HK-2 (cell line): ENCODE results near the gene MFRP.
A peak's percentile ranks its signal among the peaks of the same experiment; 100 is the strongest.

Experiments used
- DNase-seq: peaks from one replicate; pipeline ENCODE4 v3.0.0-alpha.2; 2018; ENCODE audit not compliant: unreplicated experiment

The MFRP gene

DNA sequence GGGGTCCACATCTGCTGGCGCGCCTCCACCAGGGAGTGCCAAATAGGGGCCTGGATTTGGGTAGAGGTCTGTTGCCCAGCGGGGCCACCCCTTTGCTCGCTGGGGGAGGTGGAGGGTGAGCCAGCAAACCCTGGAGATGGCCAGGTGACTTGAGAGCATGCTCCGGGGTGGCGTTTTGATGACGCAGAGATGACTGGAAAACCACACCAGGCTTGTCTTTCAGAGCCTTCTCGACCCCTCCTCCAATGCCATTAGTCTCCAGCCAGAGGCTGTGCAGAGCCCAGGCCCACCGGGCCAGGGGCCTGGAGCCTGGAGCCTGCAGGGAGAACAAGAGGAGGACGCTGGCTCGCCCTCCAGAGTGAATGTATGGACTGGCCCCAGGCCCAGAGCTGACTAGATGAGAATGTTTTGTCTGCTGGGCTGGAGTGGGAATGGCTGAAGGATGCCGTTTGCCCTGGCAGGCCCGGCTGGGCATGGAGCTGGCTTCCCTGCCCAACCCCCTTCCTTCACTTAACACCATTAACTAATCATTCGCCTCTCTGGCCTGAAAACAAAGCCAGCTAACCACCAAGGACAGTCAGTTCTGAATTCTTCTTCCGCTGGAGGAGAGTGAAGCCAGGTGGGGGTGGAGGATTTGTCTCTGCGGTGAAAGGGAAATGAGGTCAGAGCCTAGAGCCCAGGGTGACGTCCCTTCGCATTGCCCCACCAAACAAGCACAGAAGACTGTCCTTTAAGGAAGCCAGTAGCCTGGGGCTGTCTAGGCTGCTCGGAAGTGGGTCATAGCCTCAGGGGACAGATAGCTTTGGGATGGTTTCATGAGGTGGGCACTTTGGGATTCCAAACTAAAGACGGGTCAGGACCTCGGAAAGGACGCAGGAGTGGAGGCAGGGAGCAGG lies 28.0 kb downstream of the MFRP start:
- peak; percentile 80 for DNase-seq

DNA sequence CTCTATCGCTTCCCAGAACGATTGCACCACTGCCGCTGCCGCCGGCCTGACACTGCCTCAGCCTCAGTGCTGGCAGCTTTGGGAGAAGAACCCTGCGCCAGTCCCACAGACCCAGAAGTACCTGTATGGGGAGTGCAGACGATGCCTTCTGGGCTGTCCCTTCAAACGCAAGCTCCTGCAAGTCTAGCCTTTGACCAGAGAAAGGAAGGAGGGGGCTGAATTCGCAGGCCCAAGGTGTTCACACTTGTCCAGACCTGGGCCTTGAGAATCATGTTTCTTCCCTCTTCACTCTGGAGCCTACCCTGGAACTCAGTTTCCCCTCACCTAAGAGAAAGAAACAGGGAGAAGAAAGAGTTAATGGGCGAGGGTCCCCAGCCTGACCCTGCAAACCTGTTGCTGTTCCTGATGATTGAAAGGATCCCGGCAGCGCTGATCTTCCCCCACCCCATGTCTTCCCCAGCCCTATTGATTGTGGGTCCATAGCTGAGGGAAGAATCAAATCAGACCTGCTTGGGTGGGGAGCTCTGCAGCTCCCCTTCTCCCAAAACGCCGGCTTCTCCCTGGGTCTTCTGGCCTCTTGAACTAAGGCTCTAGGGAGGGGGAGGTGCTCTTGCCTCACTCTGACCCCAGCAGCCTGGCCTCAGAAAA lies 28.8 kb downstream of the MFRP start:
- DNase-seq = peak; percentile 47

DNA sequence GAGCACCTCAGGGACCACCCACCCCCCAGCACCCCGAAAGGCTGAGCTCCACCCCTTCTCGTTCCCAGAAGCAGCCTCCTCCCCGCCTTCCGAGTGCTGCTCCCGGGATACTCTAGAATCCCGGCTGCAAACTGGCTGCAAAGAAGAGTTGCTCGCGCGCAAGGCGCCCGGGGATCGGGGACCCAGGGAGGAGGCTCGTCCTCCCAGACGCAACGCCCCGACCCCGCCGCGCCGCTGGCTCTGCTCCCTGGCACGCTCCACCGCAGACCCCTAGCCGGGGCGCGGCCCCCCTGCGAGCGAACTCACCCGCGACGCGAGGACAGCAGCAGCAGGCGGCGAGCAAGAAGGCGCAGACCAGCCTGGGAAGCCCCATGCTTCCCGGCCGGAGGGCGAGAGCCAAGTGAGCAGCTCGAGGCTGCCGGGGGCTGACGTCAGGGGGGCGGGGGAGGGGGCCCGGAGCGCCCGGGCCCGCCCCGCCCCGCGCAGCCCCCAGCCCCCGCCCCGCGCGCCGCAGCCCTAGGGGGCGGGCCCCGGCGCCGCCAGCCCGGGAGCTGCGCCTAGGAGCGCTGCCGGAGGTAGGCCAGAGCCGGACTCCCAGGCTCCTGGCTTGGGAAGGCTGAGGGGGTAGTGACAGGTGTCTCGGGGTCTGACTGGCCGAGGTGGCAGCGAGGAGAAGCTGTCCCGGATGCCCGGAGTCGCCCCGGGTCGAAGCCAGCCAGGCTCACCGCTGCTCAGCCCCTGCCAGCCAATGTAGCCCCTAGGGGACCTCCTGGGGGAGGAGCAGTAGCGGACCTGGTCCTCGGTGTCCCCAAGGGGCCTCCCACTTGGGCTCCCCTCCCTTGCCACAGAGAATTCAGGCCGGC lies 29.5 kb downstream of the MFRP start, which contains the start of gene MCAM:
MCAM (minus strand) TSS at position 402 of the 863 bp plus-strand sequence; CDS start at position 373, 29 bp downstream.
- DNase-seq = peak; percentile 49

DNA sequence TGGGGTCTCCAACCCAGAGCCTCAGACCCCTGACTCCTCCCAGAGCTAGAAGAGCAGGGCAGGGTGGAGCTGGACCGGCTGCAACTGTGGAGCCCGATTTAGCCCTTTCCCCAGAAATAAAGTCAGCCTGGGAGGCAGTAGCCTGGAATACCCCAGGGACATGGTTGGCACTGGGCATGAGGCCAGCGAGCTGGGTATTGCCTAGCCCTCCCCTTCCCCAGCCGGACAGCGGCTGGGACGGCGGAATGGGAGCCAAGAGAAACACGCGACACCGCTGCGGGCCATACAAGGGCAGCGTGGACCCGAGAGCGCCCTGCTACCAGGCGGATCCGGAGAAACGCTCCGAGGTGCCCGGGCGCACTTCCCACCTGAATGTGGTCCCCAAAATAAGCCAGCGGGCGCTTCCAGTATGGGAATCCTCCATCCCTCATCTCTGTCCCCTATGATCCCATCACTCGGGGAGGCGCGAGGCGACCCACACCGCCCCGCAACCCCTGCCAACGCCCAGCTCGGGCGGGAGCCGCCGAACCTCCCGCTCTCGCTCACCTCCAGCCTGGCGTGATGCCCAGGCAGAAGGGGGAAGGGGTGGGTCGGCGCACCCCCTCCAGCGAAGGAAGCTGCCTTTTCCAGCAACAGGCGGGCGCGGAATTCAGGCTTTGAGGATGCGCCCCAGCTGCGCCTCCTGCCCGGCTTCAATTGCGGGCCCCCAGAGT lies 30.3 kb downstream of the MFRP start:
- DNase-seq = peak; percentile 44

GRCh38 chr11:119315131-119316015 lies 31.1 kb downstream of the MFRP start:
- peak; percentile 36 for DNase-seq

GRCh38 chr11:119314726-119315125 lies 31.8 kb downstream of the MFRP start:
- no peak for DNase-seq

DNA sequence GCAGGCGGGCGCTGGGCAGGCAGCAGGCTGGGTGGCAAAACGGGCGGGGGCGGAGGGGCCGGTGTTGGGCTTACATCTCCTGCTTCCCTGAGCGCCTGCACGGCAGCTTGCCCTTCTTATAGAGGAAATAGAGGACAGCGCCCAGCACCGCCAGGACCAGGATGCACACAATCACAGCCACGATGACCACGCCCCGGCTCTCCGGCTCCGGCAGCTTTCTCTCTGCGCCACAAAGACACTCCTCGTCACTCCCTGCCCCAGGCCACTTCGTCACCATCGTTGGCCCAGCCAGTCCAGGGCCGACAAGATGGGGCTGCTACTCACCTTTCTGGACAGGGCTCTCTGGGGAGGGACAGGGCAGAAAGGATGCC lies 35.8 kb downstream of the MFRP start:
- DNase-seq = no peak

GRCh38 chr11:119309953-119310681 lies 36.4 kb downstream of the MFRP start:
- DNase-seq = no peak

DNA sequence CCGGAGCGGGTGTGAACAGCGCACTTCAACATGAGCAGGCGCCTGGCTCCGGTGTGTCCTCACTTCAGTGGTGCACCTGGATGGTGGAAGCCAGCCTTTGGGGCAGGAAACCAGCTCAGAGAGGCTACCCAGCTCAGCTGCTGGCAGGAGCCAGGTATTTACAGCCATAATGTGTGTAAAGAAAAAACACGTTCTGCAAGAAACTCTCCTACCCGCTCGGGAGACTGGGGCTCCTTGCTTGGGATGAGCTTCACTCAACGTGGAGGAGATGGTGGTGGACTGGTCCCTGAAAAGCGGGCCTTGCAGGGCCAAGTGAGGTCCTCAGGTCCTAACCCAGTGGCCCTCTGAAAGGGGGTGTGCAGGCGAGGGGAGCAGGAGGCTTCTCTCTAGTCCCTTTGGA lies 37.1 kb downstream of the MFRP start:
- no peak for DNase-seq

DNA sequence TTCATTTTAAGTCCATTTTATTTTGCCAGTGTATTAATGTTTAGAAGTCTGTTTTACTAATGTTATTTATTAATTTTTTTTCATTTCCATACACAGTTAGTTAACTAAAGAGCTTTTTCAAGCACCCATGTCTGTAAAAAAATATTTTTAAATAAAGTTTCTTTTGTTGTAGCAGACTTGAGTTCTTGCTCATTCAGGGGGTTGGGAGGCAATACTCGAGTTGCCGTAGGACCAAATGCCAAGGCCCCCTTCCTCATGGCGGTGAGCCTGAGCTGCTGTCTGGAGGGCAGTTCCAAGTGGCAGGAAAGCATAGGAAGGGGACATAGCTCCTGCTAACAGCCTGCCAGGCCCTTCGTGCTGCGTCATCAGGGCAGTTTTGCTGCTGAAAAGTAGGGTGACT lies 38.5 kb downstream of the MFRP start:
- no peak for DNase-seq

- no peak for DNase-seq
These were observed 39.3 kb downstream of the MFRP start for GRCh38 chr11:119307219-119307618.

DNA sequence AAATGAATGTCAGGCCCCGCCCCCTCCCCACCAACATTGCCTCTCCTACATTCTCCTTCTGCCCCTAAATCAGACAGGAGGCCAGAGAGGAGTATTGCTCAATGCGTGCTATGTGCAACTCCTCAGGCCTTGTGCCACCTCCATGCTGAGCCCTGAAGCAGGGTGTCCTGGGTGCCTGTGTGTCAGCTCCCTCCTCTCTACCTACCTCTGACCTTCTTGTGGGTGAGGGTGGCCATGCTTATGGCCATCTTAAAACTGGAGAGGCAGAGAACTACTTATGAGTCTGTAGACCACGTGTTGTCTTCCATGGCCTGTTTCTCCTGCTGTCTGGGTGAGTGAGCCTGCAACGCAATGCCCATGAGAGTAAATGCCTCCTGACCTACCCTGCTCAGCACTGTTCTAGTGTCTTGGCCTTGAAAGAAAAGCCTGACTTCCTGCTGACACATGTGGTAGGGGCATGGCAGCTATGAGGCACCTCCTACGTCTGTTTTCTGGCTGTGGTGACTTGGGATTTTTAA lies 40.1 kb downstream of the MFRP start:
- no peak for DNase-seq

GRCh38 chr11:119305556-119306372 lies 40.7 kb downstream of the MFRP start:
- DNase-seq = no peak

DNA sequence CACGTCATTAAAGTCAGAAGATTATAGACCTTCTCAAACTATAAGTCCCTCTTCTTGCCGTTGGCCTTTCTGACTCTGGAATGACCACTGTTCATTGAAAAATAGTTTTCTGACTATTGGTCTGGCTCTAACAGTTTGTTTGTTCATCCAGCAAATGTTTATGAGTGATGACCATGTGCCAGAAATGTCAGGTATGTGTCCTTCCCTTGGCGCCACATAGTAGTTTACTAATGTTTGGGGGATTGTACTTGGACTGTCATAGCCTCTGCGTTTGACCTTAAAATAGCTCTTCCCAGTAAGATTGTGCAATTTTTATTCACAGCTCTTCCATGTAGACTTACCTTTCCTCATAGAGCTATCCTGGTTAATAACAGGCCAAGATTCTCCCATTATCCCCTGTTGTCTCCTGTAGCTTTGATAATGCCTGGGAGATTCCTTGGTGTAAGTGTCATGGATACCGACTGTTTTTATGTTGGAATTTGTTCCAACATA lies 43.2 kb downstream of the MFRP start:
- no peak for DNase-seq

DNA sequence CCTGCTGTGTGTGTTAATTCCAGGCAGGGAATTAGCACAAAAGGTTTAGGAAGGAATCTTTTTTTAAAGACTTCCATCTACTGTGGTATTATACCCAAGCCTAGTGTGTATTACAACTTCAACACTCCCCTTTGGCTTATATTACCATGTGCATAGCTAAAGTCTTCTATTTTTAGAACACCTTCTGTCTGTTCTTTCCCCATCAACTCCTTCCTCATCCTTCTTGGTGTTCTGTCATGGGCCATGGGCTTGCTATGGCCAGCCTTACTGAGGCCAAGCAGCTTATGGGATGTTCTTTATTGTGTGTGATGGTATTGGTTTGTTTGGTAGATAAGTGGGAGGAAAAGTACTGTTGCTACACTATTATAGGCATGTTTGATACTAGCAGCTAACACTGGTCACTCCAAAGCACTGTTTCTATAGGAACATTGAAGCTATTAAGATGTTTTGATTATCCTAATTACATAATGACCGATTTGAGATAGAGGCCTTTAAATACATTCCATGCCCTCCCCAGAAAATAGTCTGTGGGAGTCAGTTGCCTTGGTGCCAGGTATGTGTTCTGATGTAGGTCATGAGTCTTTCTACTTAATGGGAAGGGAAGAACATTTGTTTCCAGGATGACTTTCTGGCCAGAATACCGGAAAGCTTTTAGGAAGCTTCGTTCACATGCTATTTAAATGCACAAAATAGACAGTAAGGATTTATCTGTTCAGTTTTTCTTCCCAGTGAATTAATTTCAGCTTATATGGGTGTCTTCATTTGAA lies 46.1 kb downstream of the MFRP start:
- no peak for DNase-seq

GRCh38 chr11:119299416-119299815 lies 47.1 kb downstream of the MFRP start:
- DNase-seq = no peak

GRCh38 chr11:119298726-119299125 lies 47.8 kb downstream of the MFRP start:
- DNase-seq = no peak

DNA sequence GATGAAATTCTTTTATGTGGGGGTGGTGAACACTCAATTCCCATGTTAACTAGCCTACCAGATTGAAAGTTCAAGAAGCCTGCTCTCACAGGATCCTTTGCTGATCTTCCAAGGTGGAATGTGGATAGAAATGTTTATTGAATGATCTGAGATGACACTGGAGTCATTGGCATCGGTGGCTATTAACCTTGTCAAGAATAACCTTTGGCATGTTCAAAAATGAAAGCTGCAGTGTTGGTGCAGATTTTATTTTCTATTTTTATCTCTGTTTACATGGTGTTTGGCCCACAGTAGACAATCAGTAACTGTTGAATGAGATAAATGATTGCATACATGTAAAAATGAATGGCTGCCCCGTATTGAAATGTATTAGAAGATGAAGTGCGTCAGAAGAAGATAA lies 48.6 kb downstream of the MFRP start:
- no peak for DNase-seq
